AG09319 (cell line): ENCODE measurements around the gene KDF1.
A peak's percentile ranks its signal among the peaks of the same experiment; 100 is the strongest.

Experiments used
- DNase-seq: peaks from one replicate; pipeline ENCODE4 v3.0.0-alpha.2; 2010; ENCODE audit warnings: low read depth; ENCODE audit errors: extremely low read depth
- CTCF ChIP-seq: IDR thresholded peaks from 2 replicates; pipeline ENCODE4 v1.5.1; 2011; ENCODE audit warnings: low read depth, mild to moderate bottlenecking, inconsistent platforms, low read length, moderate library complexity

Gene KDF1

GRCh38 chr1:26922901-26923300, 37.4 kb downstream of the KDF1 start:
- TF ChIP-seq CTCF: no peak
- no peak for DNase-seq

- TF ChIP-seq CTCF: no peak
- DNase-seq: no peak
Observed at GRCh38 chr1:26922431-26922729, 37.9 kb downstream of the KDF1 start.

GRCh38 chr1:26921540-26922430, 38.5 kb downstream of the KDF1 start, which contains the start of gene NUDC:
Gene NUDC, plus strand, starts transcription at chr1:26921743. Its CDS starts 106 bp downstream, at chr1:26921849.
- DNase-seq: peak; percentile 91
- no peak for TF ChIP-seq CTCF

GRCh38 chr1:26921126-26921539, 39.1 kb downstream of the KDF1 start:
- TF ChIP-seq CTCF: no peak
- no peak for DNase-seq

- no peak for TF ChIP-seq CTCF
- DNase-seq: no peak
Observed at GRCh38 chr1:26915204-26915842, 44.9 kb downstream of the KDF1 start.

GRCh38 chr1:26913754-26914619, 46.3 kb downstream of the KDF1 start, which contains the start of gene NR0B2:
Gene NR0B2, minus strand, starts transcription at chr1:26913975. Its CDS starts 35 bp downstream, at chr1:26913940.
- TF ChIP-seq CTCF: no peak
- no peak for DNase-seq
